ENCODE measurements around the gene ATXN7. TPM values are rescaled to one million over a fixed set of nuclear protein-coding genes. Genes with fewer than 3 reads are reported as not detected.
A peak's percentile ranks its signal among the peaks of the same experiment; 100 is the strongest.

The ATXN7 gene
- total and polyA plus RNA-seq, 2 of the 13 experiments (the other 11 are each of a cell fraction or from before 2014, with no cell fraction given), result 13.8 to 20.0 TPM

- TF ChIP-seq AHDC1 (CRISPR knock-in tag; IDR thresholded peaks at IDR 0.05; ENCODE audit: borderline replicate concordance) (0 out of 2 replicates have a peak, but pooled peaks have one; percentile 48), FOXC1 (CRISPR knock-in tag; IDR thresholded peaks at IDR 0.05; ENCODE audit: borderline replicate concordance) (no peak), ZNF44 (CRISPR knock-in tag; IDR thresholded peaks at IDR 0.05) (no peak), TBX2 (CRISPR knock-in tag; IDR thresholded peaks at IDR 0.05; ENCODE audit: borderline replicate concordance) (peak; percentile 50; the same call in 1 of the 2 replicates), PRDM4 (CRISPR knock-in tag; IDR thresholded peaks at IDR 0.05; ENCODE audit: borderline replicate concordance) (no peak), PRDM15 (CRISPR knock-in tag; IDR thresholded peaks at IDR 0.05) (no peak), CEBPG (CRISPR knock-in tag; IDR thresholded peaks at IDR 0.05) (peak; percentile 77), ZBTB21 (CRISPR knock-in tag; IDR thresholded peaks at IDR 0.05) (no peak), SRSF9 (IDR thresholded peaks at IDR 0.05; ENCODE audit: borderline replicate concordance, insufficient read depth, low read depth, low read length, poor library complexity, severe bottlenecking) (no peak), REST (IDR thresholded peaks at IDR 0.05; ENCODE audit: borderline replicate concordance in 1 of 2, low read depth in 1 of 2, low read length in 2 of 2) (no peak), ZNF552 (CRISPR knock-in tag; IDR thresholded peaks at IDR 0.05; ENCODE audit: borderline replicate concordance) (no peak)
These were observed 104.3 kb downstream of the ATXN7 start (continued) for GRCh38 chr3:63967675-63968611.

Measured in HepG2 (cell line).